ENCODE results near the gene SCAMP1.

The SCAMP1 gene

DNA sequence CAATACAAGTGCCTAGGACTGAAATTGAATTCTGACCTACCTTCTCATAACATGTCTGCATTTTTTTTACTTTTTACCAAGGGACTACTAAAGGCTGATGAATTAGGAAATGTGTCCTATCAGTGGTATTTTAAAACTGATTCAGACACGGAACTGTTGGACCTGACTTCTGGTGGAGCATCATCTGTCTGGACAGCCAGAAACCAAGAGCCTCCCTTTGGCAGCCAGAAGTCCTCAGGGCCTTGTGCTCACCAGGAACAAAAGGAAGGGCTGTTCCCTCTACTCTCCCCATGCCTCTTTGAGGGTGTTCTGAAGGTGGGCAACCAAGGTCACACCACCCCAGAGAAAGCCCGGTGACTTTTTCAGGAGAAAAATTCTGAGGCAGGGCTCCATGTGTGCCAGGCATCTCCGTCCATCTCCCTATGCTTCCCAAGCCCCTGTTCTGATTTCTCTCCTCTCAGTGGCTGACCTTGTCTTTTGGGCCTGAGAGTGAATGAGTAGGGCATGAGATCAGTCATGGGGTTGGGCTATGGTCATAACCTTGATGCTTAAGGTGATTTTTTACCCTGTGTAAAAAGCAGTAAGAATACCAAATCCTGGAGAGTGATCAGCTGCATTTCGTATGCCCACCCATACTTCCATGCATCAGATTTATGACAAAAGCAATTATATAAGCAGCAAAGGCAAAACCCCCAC lies 143.7 kb downstream of the SCAMP1 start:
- DNase-seq (ENCODE audit: extremely low read depth, low read depth): no peak

GRCh38 chr5:78504704-78505677 lies 144.6 kb downstream of the SCAMP1 start:
- TF ChIP-seq CTCF (IDR thresholded peaks at IDR 0.05; ENCODE audit: low read depth, low read length): no peak
- DNase-seq (ENCODE audit: extremely low read depth, low read depth): peak; percentile 97

More for the DNA sequence above, 143.7 kb downstream of the SCAMP1 start:
- no peak for TF ChIP-seq CTCF (IDR thresholded peaks at IDR 0.05; ENCODE audit: low read depth, low read length)

GRCh38 chr5:78505860-78506259 lies 145.4 kb downstream of the SCAMP1 start:
- TF ChIP-seq CTCF (IDR thresholded peaks at IDR 0.05; ENCODE audit: low read depth, low read length): no peak
- DNase-seq (ENCODE audit: extremely low read depth, low read depth): no peak

GRCh38 chr5:78506261-78507024 lies 146.0 kb downstream of the SCAMP1 start:
- TF ChIP-seq CTCF (IDR thresholded peaks at IDR 0.05; ENCODE audit: low read depth, low read length): no peak
- no peak for DNase-seq (ENCODE audit: extremely low read depth, low read depth)

GRCh38 chr5:78507531-78507930 lies 147.1 kb downstream of the SCAMP1 start:
- no peak for DNase-seq (ENCODE audit: extremely low read depth, low read depth)
- no peak for TF ChIP-seq CTCF (IDR thresholded peaks at IDR 0.05; ENCODE audit: low read depth, low read length)

DNA sequence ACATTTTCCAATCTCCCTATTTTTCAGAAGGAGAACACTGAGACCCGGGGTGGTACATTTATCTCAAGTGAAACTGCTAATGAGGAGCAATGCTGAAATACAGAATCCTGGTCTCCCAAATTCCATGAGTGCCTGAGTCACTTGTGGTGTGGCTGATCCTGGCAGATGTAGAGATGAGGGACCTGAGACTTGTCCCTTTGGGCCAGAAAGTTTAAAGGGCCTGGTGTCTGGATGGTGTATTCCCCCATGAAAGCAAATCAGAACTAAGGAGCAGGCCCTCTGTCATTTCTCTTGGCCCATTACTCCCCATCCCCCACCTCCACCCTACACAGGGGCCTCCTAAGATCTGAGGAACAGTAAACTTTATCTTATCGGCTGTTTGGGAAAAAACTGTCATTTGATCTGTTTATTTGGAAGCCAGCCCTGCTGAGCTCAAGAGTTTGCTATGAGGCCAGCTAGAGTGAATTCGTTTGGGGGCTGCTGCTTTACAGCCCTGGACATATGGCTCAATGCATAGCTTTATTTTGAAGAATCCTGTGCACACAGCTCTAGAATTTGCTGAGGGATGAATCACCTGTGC lies 147.9 kb downstream of the SCAMP1 start:
- TF ChIP-seq CTCF (IDR thresholded peaks at IDR 0.05; ENCODE audit: low read depth, low read length): no peak
- no peak for DNase-seq (ENCODE audit: extremely low read depth, low read depth)

All from AG09319 (cell line).